Dedifferentiated amniotic fluid mesenchymal stem cell (primary cell): Measurements from ENCODE around the gene TANGO2.

Source experiments
- DNase-seq: peaks from one replicate; pipeline ENCODE4 v3.0.0-alpha.2; 2016; ENCODE audit errors: extremely low spot score

The TANGO2 gene

GRCh38 chr22:19995611-19996339 is 25.1 kb upstream of the TANGO2 start:
- peak; percentile 77 for DNase-seq

- DNase-seq = no peak
Measured at GRCh38 chr22:19996694-19997384, 24.1 kb upstream of the TANGO2 start.

- no peak for DNase-seq
Measured at GRCh38 chr22:19997561-19998231, 23.2 kb upstream of the TANGO2 start.

- no peak for DNase-seq
Measured at GRCh38 chr22:19998232-19998951, 22.5 kb upstream of the TANGO2 start.

- no peak for DNase-seq
Measured at GRCh38 chr22:19998991-19999820, 21.7 kb upstream of the TANGO2 start.

DNA sequence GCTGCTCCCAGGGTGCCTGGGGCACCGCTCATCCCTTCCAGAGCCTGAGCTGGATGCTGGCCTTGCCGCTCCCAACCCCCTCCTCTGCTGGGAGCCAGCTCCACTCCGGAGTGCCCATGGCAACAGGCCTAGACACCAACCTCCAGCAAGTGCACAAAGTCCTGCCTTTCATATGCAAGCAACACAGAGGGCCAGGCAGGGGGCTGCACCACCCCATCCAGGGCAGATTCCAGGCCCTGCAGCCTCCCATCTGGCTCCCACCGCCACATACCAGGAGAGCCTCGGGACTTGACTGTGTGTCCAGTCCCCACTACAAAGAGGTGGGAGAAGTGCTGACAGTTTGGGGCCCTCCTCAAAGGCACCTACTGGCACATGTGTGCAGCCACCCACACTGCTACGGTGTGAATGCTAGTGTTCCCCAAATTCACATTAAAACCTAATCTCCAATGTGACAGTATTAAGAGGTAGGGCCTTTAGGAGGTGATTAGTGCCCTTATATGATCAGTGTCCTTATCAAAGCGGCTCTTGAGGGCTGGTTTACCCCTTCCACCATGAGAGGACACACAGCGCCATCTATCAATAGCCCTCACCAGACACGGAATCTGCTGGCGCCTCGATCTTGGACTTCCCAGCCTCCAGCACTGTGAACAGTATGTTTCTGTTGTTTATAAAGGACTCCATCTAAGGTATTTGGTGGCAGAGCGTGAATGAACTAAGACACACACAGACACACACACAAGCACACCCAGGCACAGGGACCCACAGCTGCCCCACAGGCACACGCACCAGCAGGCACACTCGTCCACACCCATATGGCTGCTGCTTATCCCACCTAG is 20.4 kb upstream of the TANGO2 start:
- DNase-seq = no peak

- no peak for DNase-seq
Measured at GRCh38 chr22:20001082-20001638, 19.8 kb upstream of the TANGO2 start.

- no peak for DNase-seq
Measured at GRCh38 chr22:20002128-20002527, 18.8 kb upstream of the TANGO2 start.

DNA sequence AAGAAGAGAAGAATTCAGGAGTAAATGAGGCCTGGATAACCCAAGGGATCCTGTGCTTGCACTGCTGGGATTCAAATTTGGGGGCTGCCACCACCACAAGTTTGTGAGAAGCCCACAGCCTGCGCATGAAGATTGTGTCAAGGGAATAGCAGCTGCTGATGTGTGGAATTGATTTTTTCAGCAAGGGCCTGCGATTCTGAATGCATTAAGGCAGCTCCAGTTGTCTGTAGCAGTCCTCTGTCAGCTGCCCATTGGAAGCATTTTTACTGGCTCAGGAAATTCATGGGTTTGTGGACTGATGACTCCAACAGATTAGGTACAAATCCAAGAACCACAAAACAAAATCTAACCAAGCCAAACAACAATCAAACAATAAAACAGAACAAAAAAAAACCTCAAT is 18.3 kb upstream of the TANGO2 start:
- DNase-seq = no peak

- DNase-seq = no peak
Measured at GRCh38 chr22:20003304-20003703, 17.6 kb upstream of the TANGO2 start.

DNA sequence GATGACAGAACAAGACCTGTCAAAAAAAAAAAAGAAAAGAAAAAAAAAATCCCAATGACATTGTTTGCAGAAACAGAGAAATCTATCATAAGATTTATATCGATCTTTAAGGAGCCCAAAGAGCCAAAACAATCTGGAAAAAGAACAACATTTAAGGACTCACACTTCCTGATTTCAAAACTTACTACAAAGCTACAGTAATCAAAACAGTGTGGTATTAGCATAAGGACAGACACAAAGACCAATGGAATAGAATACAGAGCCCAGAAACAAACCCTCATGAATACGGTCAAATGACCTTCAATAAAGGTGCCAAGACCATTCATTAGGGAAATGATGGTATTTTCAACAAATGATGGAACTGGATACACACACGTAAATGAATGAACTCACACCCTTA is 16.4 kb upstream of the TANGO2 start:
- no peak for DNase-seq

DNA sequence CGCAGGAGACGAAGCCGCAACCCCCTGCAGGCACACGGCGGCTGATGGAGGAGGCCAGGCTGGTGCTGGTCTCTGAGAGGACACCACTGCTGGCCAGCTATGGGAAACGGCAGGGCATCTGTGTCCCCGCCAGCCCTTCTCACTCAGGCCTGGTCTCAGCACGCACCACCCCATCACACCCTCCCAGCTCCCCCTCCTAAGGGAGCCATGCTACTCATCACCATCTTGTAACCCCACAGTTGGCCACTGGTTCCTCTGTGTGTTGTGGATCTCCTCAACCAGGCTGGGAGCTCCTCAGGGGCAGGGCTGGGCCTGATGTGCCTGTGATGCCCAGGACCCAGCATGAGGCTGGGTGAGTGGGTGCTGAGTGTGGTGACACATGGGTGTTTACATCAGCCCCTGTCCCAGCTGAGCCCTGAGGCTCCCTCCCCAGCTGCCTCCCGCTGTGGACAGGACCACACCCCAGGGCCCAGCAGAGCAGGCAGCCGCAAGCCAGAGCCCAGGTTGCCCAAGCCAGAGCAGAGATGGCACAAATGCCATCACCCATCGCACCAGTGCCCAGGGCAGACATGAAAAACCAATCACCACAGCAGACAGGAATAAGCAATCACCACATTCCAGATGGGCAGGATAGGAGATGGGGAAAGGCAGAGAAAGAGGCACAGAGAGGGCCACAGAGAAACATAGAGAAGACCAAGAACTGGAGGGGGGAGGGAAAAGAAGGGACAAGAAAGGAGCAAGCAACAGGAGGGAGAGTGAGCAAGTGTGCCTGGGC is 12.5 kb upstream of the TANGO2 start:
- no peak for DNase-seq

- DNase-seq = no peak
Measured at GRCh38 chr22:20009018-20009491, 11.9 kb upstream of the TANGO2 start.

DNA sequence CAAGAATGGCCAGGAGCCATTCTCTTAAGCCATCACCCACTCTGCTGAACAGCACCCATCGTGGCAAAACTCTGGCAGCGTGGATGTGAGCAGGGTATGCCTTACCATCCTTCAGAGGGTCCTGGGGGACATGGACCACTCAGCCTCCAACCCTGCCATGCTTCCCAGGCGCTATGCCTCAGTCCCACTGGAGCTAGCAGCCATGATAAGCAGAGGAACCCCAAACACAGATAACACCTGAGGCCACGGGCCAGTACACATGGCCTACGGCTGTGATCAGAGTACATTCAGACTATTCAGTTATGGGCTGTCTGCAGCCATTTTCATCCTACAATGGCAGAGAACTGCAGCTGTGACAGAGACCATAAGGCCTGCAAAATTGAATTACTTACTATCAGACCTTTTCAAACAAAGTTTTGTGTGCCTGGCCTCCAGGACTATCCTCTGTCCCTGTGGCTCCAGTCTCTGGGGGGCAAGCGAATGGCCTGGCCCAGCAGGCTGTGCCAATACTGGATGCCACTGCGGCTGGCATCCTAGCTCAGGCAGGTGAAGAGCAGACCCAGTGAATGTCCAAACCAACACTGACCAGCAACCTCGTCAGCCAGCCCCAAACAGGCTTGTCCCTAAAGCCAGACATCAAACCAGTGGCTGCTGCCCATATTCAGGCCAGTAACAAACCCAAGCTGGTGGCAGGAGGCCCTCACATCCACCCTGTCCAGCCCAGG is 11.2 kb upstream of the TANGO2 start:
- DNase-seq = no peak

GRCh38 chr22:20010307-20011122 is 10.4 kb upstream of the TANGO2 start:
- DNase-seq = no peak

DNA sequence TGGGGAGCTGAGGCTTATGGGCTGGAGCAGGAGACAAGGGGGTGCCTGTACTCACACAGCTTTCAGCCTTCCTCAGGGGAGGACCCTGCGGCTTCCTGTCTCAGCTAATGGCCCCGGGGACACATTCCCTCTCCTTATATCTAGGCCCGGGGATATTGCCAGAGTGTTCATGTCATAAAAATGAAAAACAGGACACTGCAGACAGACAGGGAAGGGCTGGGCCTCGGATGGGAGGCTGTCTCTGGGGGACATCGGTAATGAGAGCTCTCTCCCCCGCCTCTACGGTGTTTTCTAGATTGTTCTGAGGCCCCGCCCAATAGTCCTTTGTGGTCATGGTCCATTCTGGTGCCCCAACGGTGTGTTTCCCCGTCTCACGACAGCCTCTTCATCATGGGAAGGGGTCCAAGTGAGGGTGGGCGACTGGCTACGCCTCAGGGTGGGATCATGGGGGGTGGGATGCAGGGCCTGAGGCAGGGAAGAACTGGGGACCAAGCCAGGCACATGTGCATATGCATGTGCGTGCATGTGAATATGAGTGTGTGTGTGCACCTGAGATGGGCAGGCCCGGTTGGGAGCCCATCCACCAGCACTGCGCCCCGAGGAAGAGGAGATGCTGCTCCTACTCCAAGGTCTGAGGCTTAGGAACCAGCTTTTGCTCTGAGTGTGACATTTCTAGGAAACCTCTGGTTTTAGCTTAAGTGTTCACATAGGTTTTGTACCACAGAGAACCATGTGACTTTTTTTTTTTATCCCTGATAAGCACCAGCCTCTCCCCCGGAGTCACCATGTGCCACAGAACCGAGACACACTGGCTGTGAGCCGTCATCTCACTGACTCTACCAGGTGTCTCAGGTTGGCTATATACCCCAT is 9.6 kb upstream of the TANGO2 start:
- DNase-seq = no peak
